Measurements from ENCODE around the gene TRIM6.
"Not testable (repeated sequence)": the region's sequence is repeated elsewhere in the genome, so short reads cannot be mapped to it uniquely, and the experiment has no call there.

The TRIM6 gene, protein sequence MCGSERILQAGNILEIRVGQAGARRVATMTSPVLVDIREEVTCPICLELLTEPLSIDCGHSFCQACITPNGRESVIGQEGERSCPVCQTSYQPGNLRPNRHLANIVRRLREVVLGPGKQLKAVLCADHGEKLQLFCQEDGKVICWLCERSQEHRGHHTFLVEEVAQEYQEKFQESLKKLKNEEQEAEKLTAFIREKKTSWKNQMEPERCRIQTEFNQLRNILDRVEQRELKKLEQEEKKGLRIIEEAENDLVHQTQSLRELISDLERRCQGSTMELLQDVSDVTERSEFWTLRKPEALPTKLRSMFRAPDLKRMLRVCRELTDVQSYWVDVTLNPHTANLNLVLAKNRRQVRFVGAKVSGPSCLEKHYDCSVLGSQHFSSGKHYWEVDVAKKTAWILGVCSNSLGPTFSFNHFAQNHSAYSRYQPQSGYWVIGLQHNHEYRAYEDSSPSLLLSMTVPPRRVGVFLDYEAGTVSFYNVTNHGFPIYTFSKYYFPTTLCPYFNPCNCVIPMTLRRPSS

DNA sequence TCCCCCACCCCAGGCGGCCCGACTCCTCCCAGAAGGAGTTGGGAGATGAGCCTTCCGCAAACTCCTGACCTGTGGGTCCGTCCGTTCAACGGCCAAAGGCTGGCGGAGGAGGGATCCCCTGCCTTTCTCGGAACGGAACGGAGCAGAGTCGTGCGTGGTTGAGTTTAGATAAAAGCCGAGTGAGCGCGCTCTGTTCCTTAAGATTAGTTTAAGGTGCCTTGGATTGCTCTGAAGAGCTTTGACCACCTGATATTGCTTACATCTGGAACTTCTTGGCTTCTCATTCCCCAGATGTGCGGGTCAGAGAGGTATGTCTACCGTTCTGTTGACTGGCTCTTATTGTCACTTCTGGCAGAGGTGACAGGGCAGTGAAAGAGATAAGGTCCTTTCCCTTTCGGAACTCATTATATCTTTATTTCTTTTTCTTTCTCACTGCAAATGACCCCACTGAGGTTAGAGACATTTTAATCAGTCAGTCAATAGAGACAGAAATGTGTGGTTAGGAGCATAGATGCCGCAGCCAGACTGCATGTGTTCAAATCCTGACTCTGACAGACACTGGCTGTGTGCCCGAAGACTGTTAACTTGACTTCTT is at the start of gene TRIM6:
Gene TRIM6, plus strand, starts transcription at position 31 of the 595 bp plus-strand sequence. Its CDS starts 261 bp downstream, at position 292.
- DNase-seq, result no peak

DNA sequence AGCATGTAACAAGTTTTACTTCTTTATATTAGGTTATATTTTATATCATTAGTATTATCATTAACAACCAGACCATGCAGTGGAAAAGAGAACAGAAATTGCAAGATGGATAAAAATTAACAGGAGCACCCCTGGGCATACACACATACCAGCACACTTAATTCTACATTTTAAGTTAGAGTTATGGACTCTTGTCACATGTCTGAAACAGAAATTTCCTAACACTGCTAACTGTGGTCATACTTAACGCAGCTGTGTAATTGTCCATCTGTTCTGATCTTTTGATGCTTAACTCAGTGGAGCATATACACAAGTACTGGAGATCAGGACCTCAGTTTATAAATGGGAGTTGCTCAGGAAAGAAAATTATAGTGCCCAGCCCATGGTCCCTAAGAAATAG is 48.5 kb upstream of the TRIM6 start:
- DNase-seq, result no peak

GRCh38 chr11:5548440-5548839 is 48.0 kb upstream of the TRIM6 start, which contains the start of gene OR52H1:
OR52H1 (minus strand) TSS chr11:5548540; CDS start chr11:5545505, 3,035 bp downstream.
- DNase-seq, result no peak

DNA sequence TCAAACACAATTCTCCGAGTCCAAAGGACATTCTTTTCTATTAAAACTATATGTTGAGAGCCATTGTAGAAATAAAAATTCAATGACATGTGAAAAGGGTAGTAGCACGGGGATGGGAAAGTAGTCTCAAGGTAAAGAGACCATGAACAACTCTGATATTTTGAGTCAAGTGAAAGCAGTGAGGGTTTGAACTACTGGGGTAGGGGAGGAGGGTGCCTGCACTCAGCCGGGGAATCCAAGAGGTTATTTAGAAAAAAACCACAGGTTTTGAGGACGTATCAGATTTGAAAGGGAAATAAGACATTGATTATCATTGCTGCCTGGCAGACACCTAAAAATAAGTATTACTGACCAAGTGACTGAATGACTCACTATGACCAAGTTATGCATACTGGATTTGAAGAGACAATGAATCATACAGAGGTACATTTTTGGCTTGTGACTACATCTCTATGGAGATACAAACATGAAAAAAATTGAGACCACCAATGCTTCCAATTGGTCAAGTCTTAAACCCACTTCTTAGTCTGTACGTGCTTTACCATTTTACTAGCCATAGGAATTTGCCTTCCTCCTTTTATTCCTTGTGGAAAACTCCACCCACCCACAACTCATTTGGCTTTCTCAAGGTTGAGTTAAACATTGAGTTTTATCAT is 45.9 kb upstream of the TRIM6 start:
- DNase-seq, result no peak

DNA sequence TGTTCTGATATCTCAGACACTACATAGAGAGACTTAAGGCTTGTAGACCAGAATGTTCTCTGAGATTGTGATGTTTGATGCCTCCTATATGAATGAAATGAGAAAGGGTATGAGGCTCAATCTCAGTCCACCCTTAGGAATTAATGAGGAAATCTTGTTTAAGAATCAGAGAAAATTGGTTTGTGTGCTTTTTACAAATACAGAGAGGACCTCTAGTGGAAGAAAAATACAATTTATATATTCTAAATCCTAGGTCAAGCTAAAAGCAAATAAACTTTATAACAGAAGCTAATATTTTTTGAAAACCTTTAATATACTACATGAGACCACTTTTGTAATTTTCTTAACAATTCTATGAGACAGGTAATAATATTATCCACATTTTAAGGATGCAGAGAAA is 43.1 kb upstream of the TRIM6 start:
- DNase-seq, result no peak

DNA sequence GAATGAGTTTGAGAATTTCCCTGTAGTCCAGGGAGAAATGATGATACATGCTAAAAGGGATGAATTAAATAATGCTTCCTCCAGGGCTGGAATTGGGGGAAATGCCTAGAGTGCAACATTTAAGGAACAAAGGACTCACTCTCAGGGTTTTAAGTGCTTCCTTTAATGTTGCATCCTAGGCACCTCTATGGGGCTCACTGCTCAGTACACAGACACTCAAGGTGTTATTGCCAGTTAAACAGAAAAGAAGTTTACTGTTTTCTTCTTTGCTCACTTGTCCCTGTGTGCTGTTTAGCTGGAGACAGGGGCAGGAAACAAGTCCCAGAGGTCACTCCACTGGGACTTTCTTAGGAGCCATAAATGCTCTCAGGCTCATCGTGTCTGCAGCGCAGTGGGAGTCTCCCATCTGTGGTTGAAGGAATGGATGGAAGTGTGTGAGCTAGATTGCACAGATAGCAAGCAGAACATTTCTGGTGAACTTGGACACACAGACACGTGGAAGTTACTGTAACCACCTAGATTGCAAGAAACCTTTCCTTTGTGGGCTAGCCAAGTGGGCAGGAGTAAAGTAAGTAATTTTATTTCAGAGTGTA is 39.7 kb upstream of the TRIM6 start:
- no peak for DNase-seq

GRCh38 chr11:5557751-5558150 is 38.7 kb upstream of the TRIM6 start:
- no peak for DNase-seq

GRCh38 chr11:5564259-5565019 is 32.0 kb upstream of the TRIM6 start:
- DNase-seq, result no peak

- no peak for DNase-seq
These were observed 21.8 kb upstream of the TRIM6 start for GRCh38 chr11:5574654-5575053.

DNA sequence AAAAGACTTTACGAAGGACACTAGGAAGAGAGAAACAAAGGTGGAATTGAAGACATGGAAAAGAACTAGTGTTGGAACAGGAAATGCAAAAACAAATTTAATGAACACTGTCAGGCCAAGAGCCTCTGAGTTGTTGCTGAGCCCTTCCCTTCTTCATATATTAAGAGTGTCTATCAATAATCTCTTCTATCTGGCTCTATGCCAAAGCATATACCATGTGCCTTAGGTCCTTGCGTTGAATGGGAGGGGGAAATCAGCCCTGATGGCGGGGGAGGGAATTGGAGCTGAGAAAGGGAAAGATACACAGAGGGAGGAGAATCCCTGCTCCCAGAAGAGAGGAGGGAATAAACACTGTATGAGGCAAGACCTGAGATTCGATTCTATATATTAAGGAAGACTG is 21.3 kb upstream of the TRIM6 start:
- DNase-seq, result peak in 1 of 3 experiments; percentile 15

- DNase-seq, result no peak
These were observed 19.3 kb upstream of the TRIM6 start for GRCh38 chr11:5577101-5577500.

- DNase-seq, result no peak
These were observed 15.9 kb upstream of the TRIM6 start, which contains the start of gene OR52B6 for GRCh38 chr11:5580577-5580976. OR52B6 (plus strand) TSS chr11:5580877; CDS start chr11:5580877, 0 bp downstream.

DNA sequence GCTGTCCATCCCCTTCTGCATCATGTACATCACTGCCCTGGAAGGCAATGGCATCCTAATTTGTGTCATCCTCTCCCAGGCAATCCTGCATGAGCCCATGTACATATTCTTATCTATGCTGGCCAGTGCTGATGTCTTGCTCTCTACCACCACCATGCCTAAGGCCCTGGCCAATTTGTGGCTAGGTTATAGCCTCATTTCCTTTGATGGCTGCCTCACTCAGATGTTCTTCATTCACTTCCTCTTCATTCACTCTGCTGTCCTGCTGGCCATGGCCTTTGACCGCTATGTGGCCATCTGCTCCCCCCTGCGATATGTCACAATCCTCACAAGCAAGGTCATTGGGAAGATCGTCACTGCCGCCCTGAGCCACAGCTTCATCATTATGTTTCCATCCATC is 15.4 kb upstream of the TRIM6 start:
- no peak for DNase-seq

GRCh38 chr11:5584458-5584857 is 12.0 kb upstream of the TRIM6 start:
- not testable (repeated sequence) for DNase-seq

DNA sequence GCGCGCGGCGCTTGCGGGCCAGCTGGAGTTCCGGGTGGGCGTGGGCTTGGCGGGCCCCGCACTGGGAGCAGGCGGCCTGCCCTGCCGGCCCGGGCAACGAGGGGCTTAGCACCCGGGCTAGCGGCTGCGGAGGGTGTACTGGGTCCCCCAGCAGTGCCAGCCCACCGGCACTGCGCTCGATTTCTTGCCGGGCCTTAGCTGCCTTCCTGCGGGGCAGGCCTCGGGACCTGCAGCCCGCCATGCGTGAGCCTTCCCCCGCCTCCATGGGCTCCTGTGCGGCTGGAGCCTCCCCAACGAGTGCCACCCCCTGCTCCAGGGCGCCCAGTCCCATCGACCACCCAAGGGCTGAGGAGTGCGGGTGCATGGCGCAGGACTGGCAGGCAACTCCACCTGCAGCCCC is 6.5 kb upstream of the TRIM6 start:
- not testable (repeated sequence) for DNase-seq

DNA sequence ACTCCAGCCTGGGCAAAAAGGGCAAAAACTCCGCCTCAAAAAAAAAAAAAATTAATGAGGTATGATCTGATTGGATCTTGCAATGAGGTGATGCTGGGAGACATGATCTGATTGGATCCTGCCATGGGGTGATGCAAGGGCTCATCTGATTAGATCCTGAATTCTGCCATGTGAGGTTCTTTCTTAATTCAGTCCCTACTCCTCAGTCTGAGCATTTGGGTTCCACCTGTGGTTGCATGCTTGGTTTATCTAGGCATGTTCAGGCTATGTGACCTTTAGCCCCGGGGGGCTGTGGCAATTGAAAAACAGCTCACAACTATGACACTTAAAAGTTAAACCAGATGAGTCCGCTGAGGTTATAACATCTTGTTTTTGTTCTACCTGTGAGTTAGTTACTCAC is 4.8 kb upstream of the TRIM6 start:
- DNase-seq, result no peak

DNA sequence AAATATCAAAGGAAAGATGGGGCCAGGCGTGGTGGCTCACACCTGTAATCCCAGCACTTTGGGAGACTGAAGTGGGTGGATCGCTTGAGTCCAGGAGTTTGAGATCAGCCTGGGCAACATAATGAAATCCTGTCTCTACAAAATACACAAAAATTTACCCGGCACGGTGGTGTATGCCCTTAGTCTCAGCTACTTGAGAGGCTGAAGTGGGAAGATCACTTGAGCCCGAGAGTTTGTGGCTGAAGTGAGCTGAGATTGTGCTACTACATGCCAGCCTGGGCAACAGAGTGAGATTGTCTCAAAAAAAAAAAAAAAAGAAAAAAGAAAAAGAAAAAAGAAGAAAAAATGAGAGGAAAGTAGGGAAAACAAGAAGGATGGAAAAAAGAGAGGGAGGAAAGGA is 3.8 kb upstream of the TRIM6 start:
- DNase-seq, result no peak

DNA sequence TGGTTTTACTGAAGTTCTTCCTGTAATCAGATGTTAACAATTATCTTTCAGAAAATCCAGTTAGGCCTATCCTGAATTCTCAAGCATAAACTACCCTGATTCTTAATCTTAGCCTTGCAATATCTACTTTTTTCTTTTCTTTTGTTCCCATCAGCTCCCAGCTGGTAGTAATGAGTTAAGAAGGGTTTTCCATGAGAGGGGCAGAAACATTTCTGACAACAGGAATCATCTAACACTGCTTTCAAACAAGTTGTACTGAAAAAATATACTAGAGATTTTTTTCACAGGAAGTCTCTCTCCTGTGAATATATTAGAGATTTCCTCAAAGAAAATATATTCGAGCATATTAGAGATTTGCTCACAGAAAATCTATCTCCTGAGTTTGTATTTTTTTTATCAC is 3.3 kb upstream of the TRIM6 start:
- DNase-seq, result no peak

- no peak for DNase-seq
These were observed 1.5 kb downstream of the TRIM6 start for GRCh38 chr11:5597953-5598352.

DNA sequence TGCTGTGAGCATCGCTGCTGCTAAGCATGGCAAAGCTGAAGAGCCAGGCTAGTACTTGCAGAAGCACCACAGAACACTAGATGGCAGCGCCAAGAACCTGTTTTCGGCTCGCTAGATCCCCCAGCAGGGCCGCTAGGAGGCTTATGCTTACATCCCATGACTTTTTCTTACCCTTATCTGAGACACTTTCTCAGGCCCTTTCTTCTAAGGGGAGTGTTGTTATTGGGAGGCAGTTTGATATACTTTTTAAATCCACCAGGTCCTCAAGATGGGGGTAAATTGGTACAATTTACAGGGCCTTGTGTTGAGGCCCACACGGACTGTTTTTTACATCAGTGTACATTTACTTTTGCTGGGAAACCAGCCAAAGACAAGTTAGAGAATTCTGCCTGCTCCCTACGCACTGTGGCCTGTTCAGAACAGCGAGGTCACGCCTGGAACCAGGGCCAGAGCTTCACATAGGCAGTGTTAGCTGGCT is 4.0 kb downstream of the TRIM6 start:
- DNase-seq, result peak in 1 of 3 experiments; percentile 20

DNA sequence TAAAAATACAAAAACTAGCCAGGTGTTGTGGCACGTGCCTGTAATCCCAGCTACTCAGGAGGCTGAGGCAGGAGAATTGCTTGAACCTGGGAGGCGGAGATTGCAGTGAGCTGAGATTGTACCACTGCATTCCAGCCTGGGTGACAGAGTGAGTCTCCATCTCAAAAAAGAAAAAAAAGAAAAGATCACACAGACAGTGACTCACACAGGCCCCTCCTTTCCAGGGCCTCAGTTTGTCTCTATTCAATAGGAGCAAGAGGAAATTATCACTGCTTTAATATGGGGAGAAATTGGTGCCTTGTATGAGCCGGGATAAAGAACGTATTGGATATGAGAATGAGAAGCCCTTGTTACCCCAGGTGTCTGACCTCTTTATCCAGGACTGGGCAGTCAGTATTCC is 6.4 kb downstream of the TRIM6 start:
- not testable (repeated sequence) for DNase-seq

DNA sequence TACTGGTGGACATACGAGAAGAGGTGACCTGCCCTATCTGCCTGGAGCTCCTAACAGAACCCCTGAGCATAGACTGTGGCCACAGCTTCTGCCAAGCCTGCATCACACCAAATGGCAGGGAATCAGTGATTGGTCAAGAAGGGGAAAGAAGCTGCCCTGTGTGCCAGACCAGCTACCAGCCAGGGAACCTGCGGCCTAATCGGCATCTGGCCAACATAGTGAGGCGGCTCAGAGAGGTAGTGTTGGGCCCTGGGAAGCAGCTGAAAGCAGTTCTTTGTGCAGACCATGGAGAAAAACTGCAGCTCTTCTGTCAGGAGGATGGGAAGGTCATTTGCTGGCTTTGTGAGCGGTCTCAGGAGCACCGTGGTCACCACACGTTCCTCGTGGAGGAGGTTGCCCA is 6.9 kb downstream of the TRIM6 start:
- no peak for DNase-seq
